ENCODE results near the gene MAG.
"Not testable (repeated sequence)": the region's sequence is repeated elsewhere in the genome, so short reads cannot be mapped to it uniquely, and the experiment has no call there.

Gene MAG

DNA sequence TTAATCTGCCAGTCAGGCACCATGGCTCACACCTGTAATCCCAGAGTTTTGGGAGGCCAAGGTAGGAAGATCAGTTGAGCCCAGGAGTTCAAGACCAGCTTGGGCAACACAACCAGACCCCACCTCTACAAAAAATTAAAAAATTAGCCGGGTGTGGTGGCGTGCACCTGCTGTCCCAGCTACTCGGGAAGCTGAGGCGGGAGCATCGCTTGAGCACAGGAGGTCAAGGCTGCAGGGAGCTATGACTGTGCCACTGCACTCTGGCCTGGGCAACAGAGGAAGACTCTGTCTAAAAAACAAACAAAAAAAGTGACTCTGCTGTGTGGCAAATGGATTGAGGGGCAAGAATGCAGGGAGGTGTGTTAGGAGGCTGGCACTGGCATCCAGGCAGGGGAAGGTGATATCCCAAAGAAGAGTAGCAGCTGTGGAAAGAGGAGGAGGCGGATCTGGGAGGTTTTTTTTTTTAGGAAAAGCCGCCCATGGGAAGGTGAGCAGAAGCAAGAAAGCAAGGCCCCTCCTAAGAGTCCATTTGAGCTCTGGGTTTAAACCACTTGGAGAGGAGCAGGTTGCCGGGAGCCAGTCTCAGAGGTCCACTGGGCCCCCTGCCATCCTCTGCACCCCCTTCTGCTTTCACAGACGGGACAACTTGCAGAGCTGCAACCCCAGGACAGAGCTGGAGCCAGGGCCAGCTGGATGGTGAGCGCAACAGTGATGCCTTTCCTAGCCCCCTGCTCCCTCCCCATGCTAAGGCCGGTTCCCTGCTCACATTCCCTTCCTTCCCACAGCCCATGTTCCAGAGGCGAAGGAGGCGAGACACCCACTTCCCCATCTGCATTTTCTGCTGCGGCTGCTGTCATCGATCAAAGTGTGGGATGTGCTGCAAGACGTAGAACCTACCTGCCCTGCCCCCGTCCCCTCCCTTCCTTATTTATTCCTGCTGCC lies 7.5 kb upstream of the MAG start:
- no peak for DNase-seq

DNA sequence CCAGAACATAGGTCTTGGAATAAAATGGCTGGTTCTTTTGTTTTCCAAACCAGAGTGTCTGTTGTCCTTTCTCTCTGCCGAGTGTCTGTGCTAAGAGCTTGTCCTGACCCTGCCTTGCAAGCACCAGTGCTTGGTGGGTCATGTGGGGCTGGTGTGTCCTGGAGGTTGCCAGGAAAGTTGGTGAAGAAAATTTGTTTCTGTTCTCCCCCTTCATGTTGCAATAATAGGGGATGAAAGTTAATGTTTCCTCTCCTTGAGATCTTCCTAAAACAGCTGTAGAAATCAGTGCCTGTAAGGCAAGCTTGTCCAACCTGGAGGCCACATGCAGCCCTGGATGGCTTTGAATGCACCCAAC lies 6.9 kb upstream of the MAG start:
- DNase-seq, result no peak

DNA sequence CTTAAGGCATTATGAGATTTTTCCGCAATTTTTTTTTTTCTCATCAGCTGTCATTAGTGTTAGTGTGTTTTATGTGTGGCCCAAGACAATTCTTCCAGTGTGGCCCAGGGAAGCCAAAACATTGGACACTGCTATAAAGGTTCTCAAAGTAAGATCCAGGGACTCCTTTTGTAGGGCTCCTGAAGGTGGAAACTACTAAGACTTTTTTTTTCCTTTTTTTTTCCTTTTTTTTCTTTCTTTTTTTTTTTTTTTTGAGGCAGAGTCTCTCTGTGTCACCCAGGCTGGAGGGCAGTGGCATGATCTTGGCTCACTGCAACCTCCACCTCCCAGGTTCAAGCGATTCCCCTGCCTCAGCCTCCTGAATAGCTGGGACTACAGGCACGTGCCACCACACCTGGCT lies 6.5 kb upstream of the MAG start:
- DNase-seq, result not testable (repeated sequence)

DNA sequence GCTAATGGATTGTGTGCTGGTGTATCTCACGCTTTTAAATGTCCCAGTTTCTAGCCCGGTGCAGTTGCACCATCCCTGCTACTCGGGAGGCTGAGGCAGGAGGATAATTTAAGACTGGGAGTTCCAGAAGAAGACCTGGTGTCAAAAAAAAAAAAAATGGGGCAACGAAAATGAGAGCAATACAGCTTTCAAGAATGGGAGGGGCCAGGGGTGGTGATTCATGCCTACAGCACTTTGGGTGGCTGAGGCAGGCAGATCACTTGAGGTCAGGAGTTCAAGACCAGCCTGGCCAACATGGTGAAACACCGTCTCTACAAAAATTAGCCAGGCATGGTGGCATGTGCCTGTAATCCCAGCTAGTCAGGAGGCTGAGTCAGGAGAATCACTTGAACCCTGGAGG lies 5.9 kb upstream of the MAG start:
- DNase-seq, result not testable (repeated sequence)

DNA sequence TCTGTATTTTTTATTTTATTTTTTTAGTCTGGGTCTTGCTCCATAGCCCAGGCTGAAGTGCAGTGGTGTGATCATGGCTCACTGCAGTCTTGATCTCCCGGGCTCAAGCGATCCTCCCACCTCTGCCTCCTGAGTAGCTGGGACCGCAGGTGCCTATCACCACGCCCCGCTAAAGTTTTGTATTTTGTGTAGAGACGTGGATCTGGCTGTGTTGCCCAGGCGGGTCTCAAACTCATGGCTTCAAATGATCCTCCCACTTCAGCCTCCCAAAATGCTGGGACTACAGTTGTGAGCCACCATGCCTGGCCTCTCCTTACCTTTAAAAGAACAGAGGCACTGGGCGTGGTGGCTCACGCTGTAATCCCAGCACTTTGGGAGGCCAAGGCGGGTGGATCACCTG lies 4.2 kb upstream of the MAG start:
- no peak for DNase-seq

DNA sequence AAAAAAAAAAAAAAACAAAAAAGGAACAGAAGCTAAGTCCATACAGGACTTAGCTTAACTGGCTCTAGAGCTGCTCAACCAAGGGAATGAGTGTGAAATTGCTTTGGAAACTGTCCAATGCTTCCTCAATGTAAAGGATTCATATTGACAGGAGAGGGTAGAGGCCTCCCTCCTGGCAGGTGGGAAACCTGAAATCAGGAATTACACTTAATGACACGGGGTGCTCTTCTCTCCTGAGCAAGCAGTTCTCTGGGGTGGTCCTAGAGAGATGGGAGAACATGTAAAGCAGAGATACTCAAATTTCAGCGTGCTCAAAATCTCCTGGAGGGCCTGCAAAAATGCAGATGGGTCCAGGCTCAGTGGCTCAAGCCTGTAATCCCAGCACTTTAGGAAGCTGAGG lies 3.6 kb upstream of the MAG start:
- DNase-seq, result no peak

DNA sequence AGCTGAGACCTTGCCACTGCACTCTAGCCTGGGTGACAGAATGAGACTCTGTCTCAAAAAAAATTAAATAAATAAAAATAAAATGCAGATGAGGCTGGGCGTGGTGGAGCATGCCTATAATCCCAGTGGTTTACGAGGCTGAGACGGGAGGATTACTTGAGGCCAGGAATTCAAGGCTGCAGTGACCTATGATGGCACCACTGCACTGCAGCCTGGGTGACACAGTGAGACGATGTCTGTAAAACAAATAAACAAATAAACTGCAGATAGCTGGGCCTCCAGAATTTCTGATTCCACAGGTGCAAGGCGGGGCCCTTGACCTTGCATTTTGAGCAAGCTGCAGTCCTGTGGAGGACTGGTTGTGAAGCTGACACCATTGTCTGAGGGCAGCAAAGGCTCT lies 3.1 kb upstream of the MAG start:
- no peak for DNase-seq

DNA sequence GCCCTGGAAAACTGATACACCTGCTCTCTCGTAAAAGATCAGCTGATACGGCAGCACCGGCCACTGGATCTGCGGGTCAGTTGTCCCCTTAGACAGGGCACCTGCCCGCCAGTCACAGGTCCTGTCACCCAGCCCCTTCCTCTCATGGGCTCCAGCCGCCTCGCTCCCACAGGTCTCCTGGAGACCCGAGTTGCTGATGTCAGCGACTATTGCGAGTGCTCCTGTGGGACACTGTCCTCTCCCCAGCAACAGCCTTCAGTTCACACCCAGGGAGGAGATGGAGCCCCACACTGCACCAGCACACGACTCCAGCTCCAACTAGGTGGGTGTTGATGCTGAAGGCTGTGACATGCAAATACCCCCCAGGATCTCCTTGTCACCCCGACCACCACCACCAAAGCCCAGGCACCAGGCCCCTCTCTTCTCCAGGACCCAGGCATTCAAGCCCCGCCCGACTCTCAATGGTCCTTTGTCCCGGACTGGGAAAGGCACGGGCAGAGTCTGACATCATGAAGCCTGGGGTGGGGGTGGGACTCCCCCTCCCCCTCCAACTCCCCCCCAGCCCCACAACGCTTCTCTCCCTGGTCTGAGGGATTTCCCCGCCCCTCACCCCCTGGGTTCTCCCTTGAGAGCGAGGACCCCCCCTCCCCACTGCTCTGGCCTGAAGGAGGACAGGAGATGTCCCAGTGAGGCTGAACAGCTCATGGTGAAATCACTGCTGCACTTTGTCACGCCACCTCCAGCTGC lies 1.4 kb upstream of the MAG start:
- no peak for DNase-seq

DNA sequence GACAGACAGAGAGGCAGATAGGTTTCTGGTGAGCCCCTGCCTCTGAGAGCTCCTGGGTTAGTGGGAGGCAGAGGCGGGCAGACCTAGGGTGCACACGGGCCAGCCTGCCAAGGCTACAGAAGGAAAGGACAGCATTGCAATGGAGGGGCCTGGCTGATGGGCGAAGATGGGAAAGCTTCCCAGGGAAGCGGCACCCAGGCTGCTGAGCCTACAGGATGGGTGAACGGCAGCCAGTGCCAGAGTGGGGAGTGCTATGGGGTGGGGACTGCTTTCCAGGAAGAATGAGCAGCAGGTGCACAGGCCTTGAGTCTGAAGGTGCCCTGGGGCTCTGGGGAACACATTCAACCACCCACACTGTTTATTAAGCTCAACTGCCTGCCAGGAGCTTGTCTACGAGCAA lies 702 bp upstream of the MAG start:
- no peak for DNase-seq

DNA sequence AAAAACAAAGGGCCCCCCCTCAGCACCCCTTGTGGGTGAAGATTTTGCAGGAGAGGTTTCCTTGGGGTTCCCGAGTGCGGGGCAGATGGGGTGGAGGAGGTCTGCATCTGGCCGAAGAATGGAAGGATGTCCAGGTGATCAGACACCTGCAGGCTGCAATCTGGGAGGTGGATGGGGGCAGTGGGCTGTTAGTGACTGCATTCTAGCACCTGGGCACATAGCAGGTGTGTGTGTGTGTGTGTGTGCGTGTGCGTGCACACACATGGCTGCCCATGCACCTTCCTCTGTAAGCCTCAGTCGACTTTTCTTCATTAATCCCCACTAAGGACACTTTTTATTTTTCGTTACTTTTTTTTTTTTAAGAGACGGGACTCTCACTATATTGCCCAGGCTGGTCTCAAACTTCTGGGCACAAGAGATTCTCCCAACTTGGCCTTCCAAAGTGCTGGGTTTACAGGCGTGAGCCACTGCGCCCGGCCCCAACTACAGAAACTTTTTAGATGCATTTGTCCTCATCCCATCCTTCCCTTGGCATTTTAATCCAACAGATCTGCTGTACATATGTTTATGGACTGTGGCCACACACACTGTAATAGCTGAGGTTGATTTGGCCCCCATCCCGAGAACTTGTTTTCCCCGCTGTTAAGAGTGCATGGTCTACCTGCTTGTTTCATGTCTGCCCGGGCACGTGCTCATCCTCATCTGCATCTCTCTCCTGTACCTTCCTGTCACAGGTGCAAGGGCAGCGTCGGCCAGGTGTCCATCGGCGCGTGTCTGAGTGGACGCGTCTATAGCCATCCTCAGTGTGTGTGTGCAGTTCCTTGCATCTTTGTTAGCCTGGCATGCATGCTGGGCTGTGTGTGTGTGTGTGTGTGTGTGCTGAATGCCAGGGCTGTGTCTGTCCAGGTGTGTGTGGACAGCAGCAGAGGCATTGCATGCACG lies 731 bp downstream of the MAG start:
- no peak for DNase-seq

DNA sequence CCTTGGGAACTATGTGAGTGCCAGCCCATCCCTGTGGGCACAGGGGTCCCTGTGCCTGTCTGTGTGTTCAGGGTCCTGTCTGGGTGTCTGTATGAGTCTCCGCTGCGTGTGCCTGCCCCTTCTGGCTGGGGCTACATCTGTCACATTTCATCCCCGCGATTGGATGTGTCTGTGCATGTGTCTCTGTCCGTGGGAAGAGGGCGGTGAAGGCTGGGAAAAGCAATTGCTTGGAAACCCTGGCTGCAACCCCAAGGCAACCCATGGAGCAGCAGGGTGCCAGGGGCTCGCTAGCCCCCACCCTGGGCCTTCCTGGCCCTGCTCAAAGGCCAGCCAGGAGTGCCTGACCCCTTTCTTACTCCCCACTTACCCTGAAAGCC lies 1.4 kb downstream of the MAG start:
- DNase-seq, result no peak

DNA sequence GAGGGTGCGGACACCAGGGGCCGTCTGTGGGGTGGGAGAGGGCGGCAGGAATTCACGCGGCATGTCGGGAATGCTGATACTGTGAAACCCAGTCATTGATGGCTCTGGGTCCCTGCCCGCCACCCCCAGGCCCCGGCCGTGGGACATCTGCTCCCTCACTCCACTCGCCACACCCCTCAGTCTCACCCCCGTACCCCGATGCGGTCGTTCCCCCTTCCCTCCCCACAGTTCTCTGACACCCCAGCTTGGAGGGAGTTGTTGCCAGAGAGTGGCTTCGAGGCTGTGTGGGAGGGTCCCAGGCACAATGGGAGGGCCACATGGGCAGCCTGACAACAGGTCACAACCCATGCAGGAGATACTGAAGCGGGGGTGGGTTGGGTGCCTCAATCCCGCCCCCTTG lies 1.8 kb downstream of the MAG start:
- DNase-seq, result no peak

DNA sequence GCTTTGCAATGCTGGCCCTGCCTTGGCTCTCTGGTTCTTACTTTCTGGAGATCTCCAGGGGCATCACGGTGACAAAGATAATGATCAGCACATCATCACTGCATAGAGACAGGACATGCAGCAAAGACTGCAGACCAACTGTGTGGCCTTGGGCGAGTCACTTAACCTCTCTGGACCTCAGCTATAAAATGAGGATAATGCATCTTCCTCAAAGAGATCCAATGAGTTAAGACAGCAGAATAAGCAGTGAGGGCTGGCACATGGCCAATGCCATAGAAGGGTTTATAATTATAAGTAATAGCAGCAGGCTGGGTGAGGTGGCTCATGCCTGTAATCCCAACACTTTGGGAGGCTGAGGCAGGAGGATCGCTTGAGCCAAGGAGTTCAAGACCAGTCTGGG lies 2.4 kb downstream of the MAG start:
- no peak for DNase-seq

DNA sequence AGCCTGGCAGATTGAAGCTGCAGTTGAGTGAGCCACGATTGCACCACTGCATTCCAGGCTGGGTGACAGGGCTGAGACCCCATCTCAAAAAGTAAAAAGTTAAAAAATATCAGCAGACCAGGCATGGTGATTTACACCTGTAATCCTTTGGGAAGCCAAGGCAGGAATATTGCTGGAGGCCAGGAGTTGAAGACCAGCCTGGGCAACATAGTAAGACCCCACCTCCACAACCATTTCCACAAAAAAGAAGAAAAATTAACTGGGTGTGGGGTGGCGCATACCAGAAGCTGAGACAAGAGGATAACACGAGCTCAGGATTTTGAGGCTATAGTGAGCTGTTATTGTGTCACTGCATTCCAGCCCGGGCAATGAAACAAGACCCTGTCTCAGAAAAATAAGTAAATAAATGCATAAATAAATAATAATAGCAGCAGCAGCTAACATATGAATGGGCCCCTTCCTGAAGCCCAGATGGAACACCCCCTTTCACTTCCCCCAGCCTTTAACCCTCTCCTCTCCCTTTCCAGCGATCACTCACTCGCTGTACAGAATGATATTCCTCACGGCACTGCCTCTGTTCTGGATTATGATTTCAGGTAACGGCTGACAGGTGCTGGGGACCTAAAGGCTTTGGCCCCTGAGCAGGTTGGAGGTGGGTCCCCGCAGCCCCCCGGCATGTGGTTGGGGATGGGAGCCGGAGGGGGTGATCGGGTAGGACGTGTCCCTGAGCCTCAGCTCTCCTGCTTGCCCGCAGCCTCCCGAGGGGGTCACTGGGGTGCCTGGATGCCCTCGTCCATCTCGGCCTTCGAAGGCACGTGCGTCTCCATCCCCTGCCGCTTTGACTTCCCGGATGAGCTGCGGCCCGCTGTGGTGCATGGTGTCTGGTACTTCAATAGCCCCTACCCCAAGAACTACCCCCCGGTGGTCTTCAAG lies 3.2 kb downstream of the MAG start:
- no peak for DNase-seq

DNA sequence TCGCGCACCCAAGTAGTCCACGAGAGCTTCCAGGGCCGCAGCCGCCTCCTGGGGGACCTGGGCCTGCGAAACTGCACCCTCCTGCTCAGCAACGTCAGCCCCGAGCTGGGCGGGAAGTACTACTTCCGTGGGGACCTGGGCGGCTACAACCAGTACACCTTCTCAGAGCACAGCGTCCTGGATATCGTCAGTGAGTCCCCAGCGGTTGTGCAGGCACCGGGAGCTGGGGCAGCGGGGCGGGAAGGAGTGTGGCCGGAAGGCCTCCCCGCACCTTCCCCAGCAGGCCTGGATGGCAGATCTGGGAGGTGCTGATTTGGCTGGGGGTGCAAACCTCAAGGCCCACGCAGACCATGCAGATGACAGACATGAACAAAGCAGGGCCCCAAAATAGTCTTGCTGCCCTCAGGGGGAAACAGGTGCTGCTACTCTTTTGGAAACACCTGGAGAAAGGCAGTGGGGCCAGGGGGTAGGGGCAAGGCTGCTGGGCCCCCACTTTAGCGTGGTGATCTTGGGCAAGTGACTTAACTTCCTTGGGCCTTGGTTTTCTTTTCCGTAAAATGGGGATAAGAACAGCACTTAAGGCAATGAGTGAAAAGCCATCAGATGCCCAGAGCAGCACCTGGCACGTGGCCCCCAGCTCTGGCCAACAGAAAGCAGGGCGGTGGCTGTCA lies 4.0 kb downstream of the MAG start:
- DNase-seq, result no peak

DNA sequence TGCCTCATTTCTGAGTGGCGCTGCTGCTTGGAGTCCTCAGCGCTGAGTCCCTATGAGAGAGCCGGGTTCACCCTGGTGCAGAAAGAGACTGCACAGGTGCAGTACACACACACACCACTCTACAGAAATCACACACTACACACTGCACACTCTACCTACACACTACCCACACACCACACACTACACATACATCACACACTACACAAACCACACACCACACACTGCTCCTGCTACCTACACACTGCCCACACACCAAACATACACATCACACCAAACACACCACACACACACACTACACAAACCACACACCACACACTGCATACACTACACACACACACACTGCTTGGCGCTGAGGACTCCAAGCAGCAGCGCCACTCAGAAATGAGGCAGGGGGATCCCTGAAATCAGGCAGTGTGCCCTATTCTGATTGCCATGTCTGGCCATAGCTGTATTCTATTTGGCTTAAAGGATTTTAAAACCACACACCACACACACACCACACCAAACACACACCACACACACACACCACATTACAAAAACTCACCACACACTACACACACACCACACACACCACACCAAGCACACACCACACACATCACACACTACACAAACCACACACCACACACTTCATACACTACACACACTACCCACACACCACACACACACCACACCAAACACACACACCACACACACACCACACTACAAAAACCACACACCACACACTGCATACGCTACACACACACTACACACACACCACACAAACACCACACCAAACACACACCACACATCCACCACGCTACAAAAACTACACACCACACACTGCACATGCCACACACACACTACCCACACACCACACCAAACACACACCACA lies 4.9 kb downstream of the MAG start:
- no peak for DNase-seq

DNA sequence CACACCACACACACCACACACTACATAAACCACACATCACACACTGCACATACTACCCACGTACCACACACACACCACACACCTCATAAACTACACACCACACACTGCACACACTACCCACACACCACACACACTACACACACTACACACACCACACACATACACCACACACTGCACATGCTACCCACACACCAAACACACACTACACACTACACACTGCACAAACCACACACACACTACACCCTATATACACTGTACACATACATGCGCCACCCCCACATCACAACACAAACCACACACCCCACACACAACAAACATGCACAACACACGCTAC lies 5.5 kb downstream of the MAG start:
- DNase-seq, result no peak

DNA sequence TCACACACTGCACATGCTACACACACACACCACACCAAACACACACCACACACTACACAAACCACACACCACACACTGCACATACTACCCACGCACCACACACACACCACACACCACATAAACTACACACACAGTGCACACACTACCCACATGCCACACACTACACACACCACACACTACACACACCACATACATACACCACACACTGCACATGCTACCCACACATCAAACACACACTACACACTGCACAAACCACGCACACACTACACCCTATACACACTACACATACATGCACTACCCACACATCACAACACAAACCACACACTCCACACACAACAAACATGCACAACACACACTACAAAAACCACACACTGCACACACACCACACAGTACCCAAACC lies 6.0 kb downstream of the MAG start:
- no peak for DNase-seq

DNA sequence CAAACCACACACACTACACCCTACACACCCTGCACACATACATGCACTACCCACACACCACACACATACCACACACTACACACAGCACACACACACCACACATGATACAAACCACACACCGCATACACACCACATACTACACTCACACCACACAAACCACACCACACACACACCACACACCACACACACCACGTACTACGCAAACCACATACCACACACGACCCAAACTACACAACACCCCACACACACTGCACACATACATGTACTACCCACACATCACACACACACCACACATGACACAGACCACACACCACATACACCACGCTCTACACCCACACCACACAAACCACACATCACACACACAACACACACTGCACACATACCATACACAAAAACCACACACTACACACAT lies 6.6 kb downstream of the MAG start:
- DNase-seq, result no peak

DNA sequence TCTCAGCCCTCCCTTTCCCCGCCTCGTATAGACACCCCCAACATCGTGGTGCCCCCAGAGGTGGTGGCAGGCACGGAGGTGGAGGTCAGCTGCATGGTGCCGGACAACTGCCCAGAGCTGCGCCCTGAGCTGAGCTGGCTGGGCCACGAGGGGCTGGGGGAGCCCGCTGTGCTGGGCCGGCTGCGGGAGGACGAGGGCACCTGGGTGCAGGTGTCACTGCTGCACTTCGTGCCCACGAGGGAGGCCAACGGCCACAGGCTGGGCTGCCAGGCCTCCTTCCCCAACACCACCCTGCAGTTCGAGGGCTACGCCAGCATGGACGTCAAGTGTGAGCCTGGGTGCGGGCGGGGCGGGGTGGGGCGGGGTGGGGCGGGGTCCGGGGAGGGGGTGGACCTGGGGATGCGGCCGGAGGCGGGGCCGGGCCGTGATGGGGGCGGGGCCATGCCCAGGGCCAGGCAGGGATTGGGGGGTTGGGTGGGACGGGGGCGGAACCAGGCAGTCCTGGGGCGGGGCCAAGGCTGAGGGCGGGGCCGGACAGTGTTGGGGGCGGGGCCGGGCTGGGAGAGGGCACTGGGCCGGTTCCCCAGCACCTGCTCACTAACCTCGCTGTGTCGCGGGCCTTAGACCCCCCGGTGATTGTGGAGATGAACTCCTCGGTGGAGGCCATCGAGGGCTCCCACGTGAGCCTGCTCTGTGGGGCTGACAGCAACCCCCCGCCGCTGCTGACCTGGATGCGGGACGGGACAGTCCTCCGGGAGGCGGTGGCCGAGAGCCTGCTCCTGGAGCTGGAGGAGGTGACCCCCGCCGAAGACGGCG lies 7.8 kb downstream of the MAG start:
- no peak for DNase-seq

Measured in cerebellar nuclear complex (tissue), 1 donor.